CD8-positive, alpha-beta memory T cell (primary cell): ENCODE results near the gene SKAP1. TPM values are rescaled to one million over a fixed set of nuclear protein-coding genes. Genes with fewer than 3 reads are reported as not detected.

Source experiments
- CTCF ChIA-PET: fragments of 350-600 bp; sonication (Branson Sonifier 250); formaldehyde crosslinking; loops from one replicate; lab custom pipeline; 2021; ENCODE audit warnings: antibody characterized with exemption; lab: Charles Lee
- POLR2A ChIA-PET: fragments of 350-600 bp; sonication (Branson Sonifier 250); formaldehyde crosslinking; loops from one replicate; lab custom pipeline; 2021; ENCODE audit warnings: antibody characterized with exemption; lab: Charles Lee
- DNase-seq, 5 donors: peaks; one replicate each; pipeline versions ENCODE4 v3.0.0 to v3.0.0-alpha.2; 2020 to 2022; ENCODE audit warnings: mixed read lengths in 1 of 5
- H3K27ac ChIP-seq: one replicate; pipeline ENCODE4 v1.7.0; 2013; ENCODE audit warnings: low read depth, mild to moderate bottlenecking, low read length, moderate library complexity
- H3K27me3 ChIP-seq: 2 replicates; pipeline ENCODE4 v1.7.0; 2013; ENCODE audit warnings: low read length, mild to moderate bottlenecking; ENCODE audit not compliant: insufficient read depth, poor library complexity, severe bottlenecking
- H3K36me3 ChIP-seq: 2 replicates; pipeline ENCODE4 v1.7.0; 2013; ENCODE audit warnings: mild to moderate bottlenecking, low read length, moderate library complexity; ENCODE audit not compliant: insufficient read depth
- H3K4me1 ChIP-seq: 2 replicates; pipeline ENCODE4 v1.7.0; 2013; ENCODE audit warnings: mild to moderate bottlenecking, low read length, moderate library complexity; ENCODE audit not compliant: insufficient read depth
- H3K4me3 ChIP-seq: 2 replicates; pipeline ENCODE4 v1.7.0; 2013; ENCODE audit warnings: mild to moderate bottlenecking, low read length
- H3K9me3 ChIP-seq: 2 replicates; pipeline ENCODE4 v1.7.0; 2013; ENCODE audit warnings: mild to moderate bottlenecking, low read length
- H3K27ac Mint-ChIP-seq, 8 donors: one replicate each; pipeline ENCODE4 v1.8.0; 2020 to 2021; ENCODE audit warnings: mixed read lengths in 8 of 8, mild to moderate bottlenecking in 6 of 8, inconsistent platforms in 3 of 8, moderate library complexity in 3 of 8
- H3K27me3 Mint-ChIP-seq, 2 donors: one replicate each; pipeline ENCODE4 v1.8.0; 2020 to 2021; ENCODE audit warnings: mixed read lengths in 2 of 2, mild to moderate bottlenecking in 1 of 2, moderate library complexity in 1 of 2
- H3K36me3 Mint-ChIP-seq, 3 donors: one replicate each; pipeline ENCODE4 v1.8.0; 2020 to 2021; ENCODE audit warnings: mixed read lengths in 3 of 3, inconsistent platforms in 1 of 3, mild to moderate bottlenecking in 1 of 3
- H3K4me1 Mint-ChIP-seq, 3 donors: one replicate each; pipeline ENCODE4 v1.8.0; 2020 to 2021; ENCODE audit warnings: mixed read lengths in 3 of 3, inconsistent platforms in 1 of 3, mild to moderate bottlenecking in 1 of 3
- H3K4me3 Mint-ChIP-seq, 7 donors: one replicate each; pipeline ENCODE4 v1.8.0; 2020 to 2021; ENCODE audit warnings: mixed read lengths in 7 of 7, mild to moderate bottlenecking in 6 of 7, moderate library complexity in 4 of 7, inconsistent platforms in 2 of 7
- H3K9me3 Mint-ChIP-seq, 5 donors: one replicate each; pipeline ENCODE4 v1.8.0; 2020 to 2022; ENCODE audit warnings: mixed read lengths in 5 of 5, mild to moderate bottlenecking in 3 of 5, moderate library complexity in 2 of 5, inconsistent platforms in 1 of 5
- polyA plus RNA-seq: library from polyadenylated mRNA; unstranded; fragments of 300-500 nt; fragmentation: Illumina TruSeq; gene quantifications from one replicate; pipeline ENCODE4 v1.2.3, GENCODE V29; 2021
- total RNA-seq, 2 experiments: library from RNA; stranded (reverse); gene quantifications; one replicate each; pipeline ENCODE4 v1.2.3, GENCODE V29; 2021

SKAP1 gene
- total and polyA plus RNA-seq, 3 experiments from 2014 or later: 50.5 to 264 (median 56.0) TPM

DNA sequence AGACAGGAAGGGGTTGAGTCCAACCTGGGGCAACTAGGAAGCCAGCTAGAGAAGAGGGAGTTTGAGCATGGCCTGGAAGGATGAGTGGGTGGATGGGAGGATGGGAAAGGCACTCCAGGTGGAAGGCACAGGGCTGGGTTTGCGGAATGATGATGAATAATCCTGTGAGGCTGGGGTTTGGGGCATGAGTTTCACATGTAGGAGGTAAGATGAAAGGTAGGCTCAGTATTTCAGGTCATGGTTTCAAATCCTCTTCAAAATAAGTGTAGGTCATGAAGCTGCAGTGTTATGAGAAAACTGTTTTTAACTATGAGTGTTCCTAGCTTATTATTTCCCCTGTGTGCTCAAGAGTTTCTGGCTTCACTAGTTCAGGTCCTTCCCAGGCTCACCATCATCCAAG, 130.3 kb downstream of the SKAP1 start:
- Histone ChIP-seq H3K9me3 (no peaks in the 10 kb centered on the region), H3K36me3 (no peaks in the 10 kb centered on the region), H3K4me1 (peaks cover 33% of the 10 kb centered on the region), H3K27me3 (no peaks in the 10 kb centered on the region), H3K4me3 (no peak overlapping the region), H3K27ac (no peak overlapping the region)
- H3K36me3 Mint-ChIP-seq: peaks cover 0 to 6% (median 3%) of the 10 kb centered on the region in 3 donors
- CTCF ChIA-PET: interaction anchor here (1.6 kb wide), 1 partner anchor 294 kb away, joined by 3 read pairs; no protein-coding TSS in a partner anchor
- no peaks in the 10 kb centered on the region for H3K9me3 Mint-ChIP-seq
- POLR2A ChIA-PET: no interaction called here
- H3K27me3 Mint-ChIP-seq: no peaks in the 10 kb centered on the region
- H3K27ac Mint-ChIP-seq: peak overlapping the region; percentile 9 to 93 (median 70)
- H3K4me3 Mint-ChIP-seq: no peak overlapping the region
- DNase-seq: no peak
- peaks cover 55 to 75% (median 72%) of the 10 kb centered on the region in 3 donors for H3K4me1 Mint-ChIP-seq

DNA sequence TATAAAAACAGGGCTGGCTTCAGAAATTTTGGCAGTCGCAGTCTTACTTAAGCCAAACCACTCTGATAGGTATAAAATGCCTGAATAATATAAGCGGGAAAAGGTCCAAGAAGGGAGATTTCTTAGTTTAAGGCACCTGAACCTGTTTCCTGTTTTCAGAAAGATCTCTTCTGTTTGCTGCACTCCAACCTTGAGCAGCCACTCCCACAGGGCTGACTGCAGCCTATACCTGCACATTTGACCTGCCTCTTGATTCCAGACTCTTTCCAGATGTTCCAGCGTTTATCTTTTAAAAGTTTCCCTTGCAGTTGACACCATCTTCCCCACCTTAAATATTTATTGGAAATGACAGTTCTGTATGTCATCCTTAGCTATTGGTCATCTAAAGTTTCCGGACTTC, 132.2 kb downstream of the SKAP1 start:
- Mint-ChIP-seq H3K27me3 (no peaks in the 10 kb centered on the region), H3K27ac (peak overlapping the region in 7 of 8 donors; percentile 51 to 93 (median 74)), H3K9me3 (no peaks in the 10 kb centered on the region), H3K4me1 (peaks cover 65 to 80% (median 80%) of the 10 kb centered on the region in 3 donors), H3K36me3 (peaks cover 0 to 6% (median 6%) of the 10 kb centered on the region in 3 donors), H3K4me3 (peak overlapping the region in 1 of 7 donors; percentile 3)
- Histone ChIP-seq H3K27ac (no peak overlapping the region), H3K27me3 (no peaks in the 10 kb centered on the region), H3K36me3 (no peaks in the 10 kb centered on the region), H3K9me3 (no peaks in the 10 kb centered on the region), H3K4me1 (peaks cover 46% of the 10 kb centered on the region), H3K4me3 (no peak overlapping the region)
- CTCF ChIA-PET: interaction anchor here (1.7 kb wide), 2 partner anchors 10 to 295 kb away, joined by 4 to 6 read pairs; partner anchors contain the start of gene HOXB5
- POLR2A ChIA-PET: no interaction called here
- no peak for DNase-seq

DNA sequence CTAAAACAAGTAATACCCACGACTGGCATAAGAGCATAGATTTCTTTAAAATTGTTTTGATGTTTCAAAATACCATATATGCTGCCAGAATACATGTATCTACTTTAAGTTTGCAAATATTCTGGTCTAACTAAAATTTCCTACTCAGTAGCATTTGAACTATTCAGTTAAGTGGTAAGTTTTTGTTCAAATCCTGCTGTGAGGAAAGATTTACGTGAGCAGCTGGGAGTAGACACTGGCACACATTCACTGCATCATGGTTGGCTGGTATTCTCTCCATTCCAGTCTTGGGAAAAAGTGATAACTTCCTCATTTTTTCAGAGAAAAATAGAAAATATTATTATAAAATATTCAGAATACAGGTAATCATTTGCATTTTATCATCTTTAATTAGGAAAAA, 133.6 kb downstream of the SKAP1 start:
- Mint-ChIP-seq H3K9me3 (no peaks in the 10 kb centered on the region), H3K4me3 (peak overlapping the region in 1 of 7 donors; percentile 2), H3K27me3 (no peaks in the 10 kb centered on the region), H3K27ac (peak overlapping the region in 6 of 8 donors; percentile 70 to 98 (median 94)), H3K36me3 (peaks cover 0 to 7% (median 6%) of the 10 kb centered on the region in 3 donors), H3K4me1 (peaks cover 64 to 82% (median 78%) of the 10 kb centered on the region in 3 donors)
- H3K36me3 ChIP-seq: no peaks in the 10 kb centered on the region
- peaks cover 42% of the 10 kb centered on the region for H3K4me1 ChIP-seq
- POLR2A ChIA-PET: no interaction called here
- no peak for DNase-seq
- H3K27me3 ChIP-seq: no peaks in the 10 kb centered on the region
- no peak overlapping the region for H3K4me3 ChIP-seq
- H3K9me3 ChIP-seq: no peaks in the 10 kb centered on the region
- H3K27ac ChIP-seq: no peak overlapping the region
- CTCF ChIA-PET: interaction anchor here (1.5 to 1.7 kb wide), 2 partner anchors 12 to 297 kb away, joined by 4 to 5 read pairs; partner anchors contain the start of gene HOXB5

DNA sequence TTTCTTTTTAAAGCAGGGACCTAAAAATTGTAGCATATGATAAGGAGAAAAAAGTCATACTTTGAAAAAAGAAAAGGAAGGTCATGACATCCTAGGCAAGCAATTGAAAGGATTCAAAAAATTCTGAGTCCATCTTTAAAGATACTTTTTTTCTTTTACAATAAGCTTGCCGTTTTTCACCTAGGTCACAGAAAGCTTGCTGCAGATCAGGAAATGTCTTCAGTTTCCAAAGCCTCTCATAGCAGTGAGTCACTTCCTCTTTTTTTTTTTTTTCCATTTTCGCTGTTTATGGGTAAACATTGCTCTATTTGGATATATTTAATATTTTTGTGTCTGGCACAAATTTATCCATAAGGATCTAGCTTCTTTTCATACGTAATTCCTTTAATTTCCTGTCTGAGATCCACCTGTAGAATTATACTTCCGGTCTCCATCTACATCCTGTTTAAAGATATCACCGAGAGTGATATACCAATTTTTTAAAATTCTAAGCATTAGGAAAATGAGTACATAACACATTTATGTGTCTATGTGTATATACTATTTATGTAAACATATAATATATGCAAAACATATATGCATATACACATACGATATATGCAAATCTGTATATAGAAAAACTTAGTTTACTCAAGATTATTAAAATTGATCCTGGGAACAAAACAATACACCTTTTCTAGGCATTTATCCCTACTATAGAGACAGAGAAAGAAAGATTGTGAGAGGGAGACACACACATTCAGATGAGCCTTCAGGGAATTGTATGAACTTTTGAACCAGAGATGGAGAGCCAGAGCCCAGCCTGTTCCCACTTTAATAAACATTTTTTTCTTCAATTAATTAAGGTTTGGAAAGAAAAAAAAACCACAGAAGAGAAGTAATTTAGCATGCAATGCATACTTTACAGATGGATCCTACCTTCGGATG, 134.4 kb downstream of the SKAP1 start:
- Histone ChIP-seq H3K4me3 (peak overlapping the region; percentile 31), H3K36me3 (no peaks in the 10 kb centered on the region), H3K27ac (peak overlapping the region; percentile 53), H3K27me3 (no peaks in the 10 kb centered on the region), H3K4me1 (peaks cover 37% of the 10 kb centered on the region), H3K9me3 (no peaks in the 10 kb centered on the region)
- CTCF ChIA-PET: interaction anchor here (1.5 to 2.3 kb wide), 2 partner anchors 13 to 297 kb away, joined by 5 to 7 read pairs; partner anchors contain the start of gene HOXB5
- Mint-ChIP-seq H3K27me3 (no peaks in the 10 kb centered on the region), H3K4me1 (peaks cover 62 to 79% (median 75%) of the 10 kb centered on the region in 3 donors), H3K36me3 (peaks cover 0 to 10% (median 6%) of the 10 kb centered on the region in 3 donors), H3K4me3 (peak overlapping the region; percentile 40 to 81 (median 68)), H3K9me3 (no peaks in the 10 kb centered on the region), H3K27ac (peak overlapping the region; percentile 58 to 98 (median 90))
- POLR2A ChIA-PET: interaction anchor here (0.6 to 0.7 kb wide), 3 partner anchors 10 to 360 kb away, joined by 3 to 4 read pairs (median 4); no protein-coding TSS in a partner anchor
- peak in 2 of 5 donors; percentile 14 to 26 for DNase-seq

DNA sequence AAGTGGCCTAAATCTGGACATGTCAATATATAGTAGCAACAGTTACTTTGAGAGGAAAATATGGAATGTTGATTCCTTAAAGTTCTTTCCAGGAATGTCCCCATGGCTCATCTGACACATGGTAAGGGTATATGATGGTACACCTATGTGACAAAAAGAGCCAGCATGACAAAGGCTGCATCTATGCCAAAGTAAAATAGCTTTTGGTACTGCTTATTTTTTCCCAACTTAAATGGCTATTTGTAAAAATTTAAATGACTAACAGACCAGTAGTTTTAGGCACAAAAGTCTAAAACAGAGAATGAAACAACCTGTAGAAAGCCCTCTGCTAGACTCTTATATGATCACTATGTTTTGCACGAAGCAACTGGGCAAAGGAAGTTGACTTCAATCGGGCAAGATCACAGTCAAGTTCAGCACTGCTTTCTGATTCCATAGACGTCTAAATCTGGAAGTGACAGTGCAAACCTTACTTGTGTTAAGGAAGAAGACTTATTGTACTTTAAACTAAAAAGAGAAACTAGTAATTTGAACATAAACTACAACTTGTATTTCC, 135.1 kb downstream of the SKAP1 start:
- ChIA-PET POLR2A (interaction anchor here (0.6 kb wide), 2 partner anchors 10 to 32 kb away, joined by 3 to 4 read pairs; no protein-coding TSS in a partner anchor), CTCF (interaction anchor here (1.5 to 2.3 kb wide), 3 partner anchors 13 to 298 kb away, joined by 4 to 7 read pairs (median 5); partner anchors contain the start of gene HOXB5)
- Histone ChIP-seq H3K27ac (peak overlapping the region; percentile 53), H3K9me3 (no peaks in the 10 kb centered on the region), H3K4me3 (peak overlapping the region; percentile 31), H3K4me1 (peaks cover 37% of the 10 kb centered on the region), H3K27me3 (no peaks in the 10 kb centered on the region), H3K36me3 (no peaks in the 10 kb centered on the region)
- peak overlapping the region; percentile 40 to 81 (median 68) for H3K4me3 Mint-ChIP-seq
- H3K27me3 Mint-ChIP-seq: no peaks in the 10 kb centered on the region
- DNase-seq: no peak
- peaks cover 0 to 13% (median 6%) of the 10 kb centered on the region in 3 donors for H3K36me3 Mint-ChIP-seq
- peak overlapping the region; percentile 58 to 98 (median 90) for H3K27ac Mint-ChIP-seq
- peaks cover 61 to 78% (median 74%) of the 10 kb centered on the region in 3 donors for H3K4me1 Mint-ChIP-seq
- no peaks in the 10 kb centered on the region for H3K9me3 Mint-ChIP-seq

DNA sequence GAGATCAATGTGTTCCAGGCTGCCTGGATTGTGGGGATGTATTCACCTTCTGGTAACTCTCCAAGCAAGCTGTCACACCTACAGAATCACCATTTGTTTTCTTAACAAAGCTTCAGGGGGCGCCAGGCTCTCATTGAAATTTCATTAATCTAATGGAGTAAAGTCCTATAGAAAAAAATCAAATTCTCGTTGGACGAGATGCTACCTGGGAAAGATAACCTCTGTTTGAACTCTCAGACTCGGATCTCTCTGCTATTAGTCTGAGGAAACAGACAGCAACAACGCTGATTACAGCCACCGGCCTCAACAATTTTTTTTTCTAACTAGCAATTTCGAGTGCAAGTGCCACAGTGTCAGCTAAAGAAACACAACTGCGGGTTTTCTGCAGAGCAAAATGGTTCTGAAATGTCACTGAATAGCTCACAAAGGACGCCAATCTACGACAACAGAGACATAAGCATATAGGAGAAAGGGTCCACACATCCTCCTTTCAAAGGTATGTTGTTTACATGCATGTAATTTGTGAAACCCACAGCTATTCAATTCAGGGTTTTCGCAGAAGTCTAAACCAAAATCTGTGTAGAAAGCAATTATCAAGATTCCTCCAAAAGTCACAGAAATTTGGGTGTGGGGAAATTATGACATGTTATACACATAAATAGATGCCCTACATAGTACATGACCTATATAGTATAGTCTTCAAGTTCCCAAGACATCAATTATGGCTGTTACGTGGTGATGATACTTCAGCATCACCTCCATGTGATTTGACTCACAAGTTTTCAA, 135.8 kb downstream of the SKAP1 start:
- Mint-ChIP-seq H3K36me3 (peaks cover 0 to 10% (median 3%) of the 10 kb centered on the region in 3 donors), H3K4me3 (peak overlapping the region in 6 of 7 donors; percentile 66 to 79 (median 70)), H3K27me3 (no peaks in the 10 kb centered on the region), H3K9me3 (no peaks in the 10 kb centered on the region), H3K27ac (peak overlapping the region; percentile 58 to 98 (median 92)), H3K4me1 (peaks cover 55 to 74% (median 67%) of the 10 kb centered on the region in 3 donors)
- POLR2A ChIA-PET: no interaction called here
- CTCF ChIA-PET: interaction anchor here (1.3 to 2.3 kb wide), 3 partner anchors 12 to 299 kb away, joined by 4 to 7 read pairs (median 4); partner anchors contain the start of gene HOXB5
- Histone ChIP-seq H3K27ac (peak overlapping the region; percentile 53), H3K36me3 (no peaks in the 10 kb centered on the region), H3K27me3 (no peaks in the 10 kb centered on the region), H3K4me3 (peak overlapping the region; percentile 31), H3K9me3 (no peaks in the 10 kb centered on the region), H3K4me1 (peaks cover 37% of the 10 kb centered on the region)
- DNase-seq: peak in 1 of 5 donors; percentile 41
